Cardiac fibroblast (primary cell): ENCODE data around the gene POLD4.
"Not testable (repeated sequence)": the region's sequence is repeated elsewhere in the genome, so short reads cannot be mapped to it uniquely, and the experiment has no call there.

Experiments
- DNase-seq, 2 donors: peaks; one replicate each; pipeline versions ENCODE4 v3.0.0 to v3.0.0-alpha.2; 2010; ENCODE audit warnings: low read depth in 2 of 2
- H3K4me3 ChIP-seq, 2 donors: replicated peaks in 1 of 2; 1 replicate in 1 of 2; 2 replicates in 1 of 2; pipeline ENCODE4 v1.5.1; 2011; ENCODE audit warnings: low read depth in 2 of 2, low read length in 2 of 2, mild to moderate bottlenecking in 2 of 2, moderate library complexity in 1 of 2
- CTCF ChIP-seq: IDR thresholded peaks from one replicate; pipeline ENCODE4 v1.5.1; 2011; ENCODE audit warnings: low read depth, mild to moderate bottlenecking, low read length, inconsistent platforms

Gene POLD4

GRCh38 chr11:67353317-67354074 is at the start of gene POLD4:
POLD4 (minus strand) TSS chr11:67353546; CDS start chr11:67353399, 147 bp downstream.
- no peak for TF ChIP-seq CTCF
- H3K4me3 ChIP-seq, result peak within 1 kb of the TSS; percentile 71 to 76

GRCh38 chr11:67403085-67403484 is 49.7 kb upstream of the POLD4 start:
- not testable (repeated sequence) for DNase-seq, H3K4me3 ChIP-seq

More at GRCh38 chr11:67353317-67354074, at the start of gene POLD4:
- peak; percentile 98 for DNase-seq

GRCh38 chr11:67402192-67402839 is 49.0 kb upstream of the POLD4 start:
- H3K4me3 ChIP-seq, result peak overlapping the region; percentile 19 to 39
- DNase-seq, result not testable (repeated sequence)

- DNase-seq, result peak; percentile 85 to 94
- H3K4me3 ChIP-seq, result peak within 1 kb of the TSS; percentile 97 to 99
These were observed 48.3 kb upstream of the POLD4 start, which contains the start of gene PPP1CA for GRCh38 chr11:67401495-67402191. PPP1CA (minus strand) TSS chr11:67401858; CDS start chr11:67401782, 76 bp downstream.

GRCh38 chr11:67400942-67401494 is 47.7 kb upstream of the POLD4 start:
- peak overlapping the region; percentile 97 to 99 for H3K4me3 ChIP-seq
- no peak for TF ChIP-seq CTCF
- peak in 1 of 2 donors; percentile 15 for DNase-seq

More at GRCh38 chr11:67401495-67402191, 48.3 kb upstream of the POLD4 start, which contains the start of gene PPP1CA:
- no peak for TF ChIP-seq CTCF

- TF ChIP-seq CTCF, result no peak
- peak in 1 of 2 donors; percentile 37 for DNase-seq
- H3K4me3 ChIP-seq, result peak overlapping the region; percentile 97 to 99
These were observed 47.0 kb upstream of the POLD4 start for GRCh38 chr11:67400251-67400941.
